HepG2 (cell line): Measurements from ENCODE around the gene INPP4B. TPM values are rescaled to one million over a fixed set of nuclear protein-coding genes. Genes with fewer than 3 reads are reported as not detected.

ENCODE experiments used
- ATAC-seq: fragments of 200-7000 bp; cut with Tn5 transposase; 3 replicates; pipeline ENCODE4 v1.9.1; 2020; ENCODE audit warnings: mild to moderate bottlenecking, moderate library complexity
- BruUV-seq: library from RNA; stranded (reverse); fragments of 400-500 nt; replicated peaks from 2 replicates; lab custom pipeline; 2021; lab: Mats Ljungman, UMichigan
- CTCF ChIA-PET: fragments of 300-600 bp; formaldehyde crosslinking; extraction: SDS; loops from one replicate; lab custom pipeline; 2021; ENCODE audit warnings: low total read pairs, inconsistent platforms, low intra/inter-chr PET ratio; lab: Yijun Ruan, JAX
- POLR2A ChIA-PET: fragments of 350-600 bp; sonication (Branson Sonifier 250); formaldehyde crosslinking; loops from one replicate; lab custom pipeline; 2020; ENCODE audit warnings: antibody characterized with exemption, inconsistent platforms; lab: Yijun Ruan, JAX
- DNase-seq: peaks from one replicate; pipeline ENCODE4 v3.0.0-alpha.2; 2015; ENCODE audit warnings: low spot score
- FAIRE-seq: peaks from 3 replicates; lab custom pipeline; 2011; peaks lifted over from hg19 to GRCh38; lab: Jason Lieb, UNC
- H2AFZ ChIP-seq: one replicate; pipeline ENCODE4 v1.6.1; 2011; ENCODE audit warnings: low read length, inconsistent platforms
- H3K27ac ChIP-seq: fragments of 300-600 bp; 3 replicates; pipeline ENCODE4 v1.8.0; 2011; ENCODE audit warnings: mixed run types, mild to moderate bottlenecking, mixed read lengths, low read length, inconsistent platforms; ENCODE audit not compliant: insufficient read depth; ENCODE audit errors: extremely low read length
- H3K27me3 ChIP-seq, 2 experiments: fragments of 200-600 bp in 1 of 2; 2 replicates in 1 of 2; 3 replicates in 1 of 2; pipeline versions ENCODE4 v1.6.0 to v1.8.0; 2011; ENCODE audit warnings: low read length in 2 of 2, mild to moderate bottlenecking in 2 of 2, moderate library complexity in 2 of 2, inconsistent platforms in 1 of 2; ENCODE audit not compliant: insufficient read depth in 2 of 2, control insufficient read depth in 1 of 2
- H3K36me3 ChIP-seq, 2 experiments: fragments of 200-600 bp in 1 of 2; replicated peaks in 1 of 2; 2 replicates in 1 of 2; 3 replicates in 1 of 2; pipeline versions ENCODE4 v1.5.1 to v1.8.0; 2011; ENCODE audit warnings: low read length in 2 of 2, inconsistent platforms in 1 of 2; ENCODE audit not compliant: insufficient read depth in 2 of 2, control insufficient read depth in 1 of 2
- H3K4me1 ChIP-seq: 2 replicates; pipeline ENCODE4 v1.5.1; 2012; ENCODE audit warnings: low read length, inconsistent platforms; ENCODE audit not compliant: insufficient read depth
- H3K4me2 ChIP-seq: 2 replicates; pipeline ENCODE4 v1.6.0; 2011; ENCODE audit warnings: low read depth, low read length, inconsistent platforms
- H3K4me3 ChIP-seq, 3 experiments: fragments of 200-600 bp in 1 of 3; sonication (generic), shearing (Covaris generic) in 1 of 3; replicated peaks in 1 of 3; 2 replicates each; pipeline ENCODE4 v1.5.1; 2011 to 2016; ENCODE audit warnings: low read length in 3 of 3, inconsistent platforms in 2 of 3, low read depth in 2 of 3, mild to moderate bottlenecking in 2 of 3, control low read depth in 1 of 3, mixed read lengths in 1 of 3; ENCODE audit not compliant: insufficient read depth in 1 of 3
- H3K79me2 ChIP-seq: one replicate; pipeline ENCODE4 v1.6.1; 2011; ENCODE audit warnings: low read length, inconsistent platforms; ENCODE audit not compliant: insufficient read depth
- H3K9ac ChIP-seq: 2 replicates; pipeline ENCODE4 v1.6.0; 2011; ENCODE audit warnings: mild to moderate bottlenecking, low read depth, low read length, inconsistent platforms; ENCODE audit not compliant: insufficient read depth
- H3K9me3 ChIP-seq: 2 replicates; pipeline ENCODE4 v1.5.1; 2012; ENCODE audit warnings: mild to moderate bottlenecking, low read length
- H4K20me1 ChIP-seq: 2 replicates; pipeline ENCODE4 v1.6.0; 2011; ENCODE audit warnings: inconsistent platforms, mild to moderate bottlenecking, low read length, moderate library complexity; ENCODE audit not compliant: insufficient read depth
- AFF4 ChIP-seq: sonication (generic); formaldehyde crosslinking; IDR thresholded peaks from 2 replicates; pipeline ENCODE4 v1.4.0; 2020; ENCODE audit warnings: missing genetic modification reagents
- FOXJ3 ChIP-seq: sonication (generic); formaldehyde crosslinking; IDR thresholded peaks from 2 replicates; pipeline ENCODE4 v1.4.0; 2020; ENCODE audit warnings: missing genetic modification reagents, mild to moderate bottlenecking, borderline replicate concordance
- HNRNPK ChIP-seq: fragments of 200-400 bp; formaldehyde crosslinking; IDR thresholded peaks from 2 replicates; pipeline ENCODE4 v1.6.1; 2018; ENCODE audit warnings: low read length, low read depth, moderate library complexity, mild to moderate bottlenecking; ENCODE audit not compliant: poor library complexity, severe bottlenecking
- MXD4 ChIP-seq: IDR thresholded peaks from 2 replicates; pipeline ENCODE4 v1.6.1; 2016; ENCODE audit warnings: mild to moderate bottlenecking, missing biosample characterization, missing genetic modification reagents
- ZNF292 ChIP-seq: sonication (generic); formaldehyde crosslinking; IDR thresholded peaks from 2 replicates; pipeline ENCODE4 v1.8.1; 2022; ENCODE audit warnings: mild to moderate bottlenecking, low read depth, missing genetic modification reagents, borderline replicate concordance
- ZNF629 ChIP-seq: sonication (generic); formaldehyde crosslinking; conservative IDR thresholded peaks from 2 replicates; pipeline ENCODE4 v1.5.0; 2020; ENCODE audit warnings: missing genetic modification reagents
- WGBS: methylation state at CpG from one replicate; pipeline ENCODE4 v1.1.6; 2017; ENCODE audit warnings: low lambda C conversion rate; 5-methylcytosine and 5-hydroxymethylcytosine counted together
- in situ Hi-C: cut with HindIII; loops from 2 replicates; pipeline ENCODE4 v1.10.0; 2017; ENCODE audit warnings: low pct_unique_long_range_greater_than_20kb; ENCODE audit not compliant: extremely low pct_ligation_motif_present
- intact Hi-C: fragments of 100-400 bp; cut with micrococcal nuclease; formaldehyde crosslinking; loops from one replicate; pipeline ENCODE4 v1.10.0; 2022; ENCODE audit not compliant: unreplicated experiment
- polyA plus RNA-seq, 8 experiments: library from polyadenylated mRNA; depleted of rRNA in 3 of 8; stranded (reverse) in 7 of 8; unstranded in 1 of 8; fragments of >200 nt; fragmentation: Illumina TruSeq in 4 of 8; extraction: Trizol in 4 of 8; gene quantifications; 2 replicates each; pipeline versions ENCODE4 v1.2.1 to v1.2.3, GENCODE V29; 2011 to 2016; ENCODE audit warnings: low read depth in 4 of 8, missing spikeins in 1 of 8, mixed read lengths in 1 of 8; ENCODE audit not compliant: insufficient read depth in 1 of 8
- total RNA-seq, 5 experiments: library from RNA; depleted of rRNA; stranded (reverse); fragments of >200 nt; fragmentation: Illumina TruSeq; extraction: Trizol; gene quantifications; 2 replicates each; pipeline ENCODE4 v1.2.3, GENCODE V29; 2016; ENCODE audit warnings: low read depth in 1 of 5

Gene INPP4B
- total and polyA plus RNA-seq, 2 of the 13 experiments (the other 11 are each of a cell fraction or from before 2014, with no cell fraction given): not detected

GRCh38 chr4:142406499-142406835 is 439.6 kb downstream of the INPP4B start:
- no TSS peak for BruUV-seq
- no peaks in the 10 kb centered on the region for H3K36me3 ChIP-seq
- POLR2A ChIA-PET: no interaction called here
- no peaks in the 10 kb centered on the region for H3K9me3 ChIP-seq
- no peak for ATAC-seq
- H3K4me1 ChIP-seq: no peaks in the 10 kb centered on the region
- intact Hi-C loops: no loop called here
- 0 out of 5 replicates have a peak, but pooled peaks cover 0 to 2% of the 10 kb centered on the region in 2 experiments for H3K27me3 ChIP-seq
- H3K9ac ChIP-seq: no peak overlapping the region
- WGBS: 0% methylated on average over 2 of the region's 2 CpGs
- H3K4me2 ChIP-seq: no peak overlapping the region
- H3K4me3 ChIP-seq: no peak overlapping the region
- no peaks in the 10 kb centered on the region for H3K79me2 ChIP-seq
- TF ChIP-seq MXD4 (CRISPR knock-in tag) (no peak), ZNF629 (CRISPR knock-in tag) (no peak), ZNF292 (no peak), AFF4 (CRISPR knock-in tag) (no peak), HNRNPK (no peak), FOXJ3 (CRISPR knock-in tag) (no peak)
- H2AFZ ChIP-seq: no peak overlapping the region
- CTCF ChIA-PET: no interaction called here
- no peak for FAIRE-seq
- H3K27ac ChIP-seq: no peak overlapping the region
- no peaks in the 10 kb centered on the region for H4K20me1 ChIP-seq
- no peak for DNase-seq
- in situ Hi-C loops: no loop called here
